ENCODE data around the gene REN. TPM values are rescaled to one million over a fixed set of nuclear protein-coding genes. Genes with fewer than 3 reads are reported as not detected.

Gene REN
- total RNA-seq, 1 experiment from 2014 or later, result not detected

- H3K27ac Mint-ChIP-seq, result no peak overlapping the region; a peak in 2 of 7 replicates
- Histone ChIP-seq H2AK5ac (ENCODE audit: insufficient read length, low read length) (no peak overlapping the region), H2BK12ac (ENCODE audit: insufficient read length, low read depth, low read length) (no peak overlapping the region), H4K20me1 (ENCODE audit: control insufficient read depth, insufficient read depth, insufficient read length) (no peaks in the 10 kb centered on the region), H3K9me3 (ENCODE audit: control insufficient read depth, low read depth, low read length) (no peaks in the 10 kb centered on the region), H3K23ac (ENCODE audit: insufficient read length, low read depth, low read length) (no peak overlapping the region), H2BK20ac (ENCODE audit: low read depth, low read length, poor library complexity, severe bottlenecking) (no peak overlapping the region), H3K4me1 (ENCODE audit: insufficient read depth, low read length) (no peaks in the 10 kb centered on the region), H3K4me2 (ENCODE audit: insufficient read depth, insufficient read length, low read length) (no peak overlapping the region), H3K79me2 (ENCODE audit: insufficient read depth, low read length) (no peaks in the 10 kb centered on the region), H3K27me3 (ENCODE audit: insufficient read depth, low read length) (no peaks in the 10 kb centered on the region), H2BK120ac (ENCODE audit: low read depth, low read length, poor library complexity, severe bottlenecking) (no peak overlapping the region), H3T11ph (ENCODE audit: low read length) (no peak overlapping the region), H2BK5ac (ENCODE audit: insufficient read length, low read length) (no peak overlapping the region), H2AFZ (ENCODE audit: low read length) (no peak overlapping the region), H3K27ac (ENCODE audit: insufficient read length, low read depth, low read length) (no peak overlapping the region), H3K14ac (ENCODE audit: insufficient read depth, low read length) (no peak overlapping the region), H3K18ac (ENCODE audit: insufficient read length, low read depth, low read length) (no peak overlapping the region), H4K91ac (ENCODE audit: insufficient read length, low read depth, low read length) (no peak overlapping the region), H4K8ac (replicated peaks; ENCODE audit: insufficient read length, low read depth, low read length) (no peak overlapping the region), H3K4ac (ENCODE audit: low read depth, low read length) (no peak overlapping the region), H2BK15ac (ENCODE audit: low read depth, low read length) (no peak overlapping the region), H3K9ac (ENCODE audit: extremely low read depth, insufficient read length, low read length) (no peak overlapping the region), H3K79me1 (ENCODE audit: insufficient read depth, low read depth, low read length, poor library complexity, severe bottlenecking) (no peaks in the 10 kb centered on the region), H3K56ac (ENCODE audit: insufficient read length, low read depth, low read length) (no peak overlapping the region), H3K23me2 (ENCODE audit: insufficient read length, low read depth, low read length, poor library complexity, severe bottlenecking) (no peaks in the 10 kb centered on the region), H4K5ac (ENCODE audit: insufficient read length, low read depth, low read length) (no peak overlapping the region)
- no peak overlapping the region for H3K4me3 Mint-ChIP-seq
- peaks cover 3 to 22% (median 10%) of the 10 kb centered on the region in 3 experiments; a peak in 5 of 7 replicates for H3K36me3 Mint-ChIP-seq (ENCODE audit: insufficient read depth in 1 of 3, low read depth in 3 of 3)
- TF ChIP-seq, protein P1, sequence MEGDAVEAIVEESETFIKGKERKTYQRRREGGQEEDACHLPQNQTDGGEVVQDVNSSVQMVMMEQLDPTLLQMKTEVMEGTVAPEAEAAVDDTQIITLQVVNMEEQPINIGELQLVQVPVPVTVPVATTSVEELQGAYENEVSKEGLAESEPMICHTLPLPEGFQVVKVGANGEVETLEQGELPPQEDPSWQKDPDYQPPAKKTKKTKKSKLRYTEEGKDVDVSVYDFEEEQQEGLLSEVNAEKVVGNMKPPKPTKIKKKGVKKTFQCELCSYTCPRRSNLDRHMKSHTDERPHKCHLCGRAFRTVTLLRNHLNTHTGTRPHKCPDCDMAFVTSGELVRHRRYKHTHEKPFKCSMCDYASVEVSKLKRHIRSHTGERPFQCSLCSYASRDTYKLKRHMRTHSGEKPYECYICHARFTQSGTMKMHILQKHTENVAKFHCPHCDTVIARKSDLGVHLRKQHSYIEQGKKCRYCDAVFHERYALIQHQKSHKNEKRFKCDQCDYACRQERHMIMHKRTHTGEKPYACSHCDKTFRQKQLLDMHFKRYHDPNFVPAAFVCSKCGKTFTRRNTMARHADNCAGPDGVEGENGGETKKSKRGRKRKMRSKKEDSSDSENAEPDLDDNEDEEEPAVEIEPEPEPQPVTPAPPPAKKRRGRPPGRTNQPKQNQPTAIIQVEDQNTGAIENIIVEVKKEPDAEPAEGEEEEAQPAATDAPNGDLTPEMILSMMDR (conservative IDR thresholded peaks at IDR 0.05), result no peak
- DNase-seq, result no peak
- no peaks in the 10 kb centered on the region for H3K9me3 Mint-ChIP-seq
- no CpG with 5 or more reads among the region's 3 CpGs for WGBS (ENCODE audit: extremely low coverage, insufficient read length, low lambda C conversion rate)
- peaks cover 12% of the 10 kb centered on the region for H3K27me3 Mint-ChIP-seq (ENCODE audit: low read depth)
- peaks cover 10 to 11% of the 10 kb centered on the region in 2 experiments for H3K4me1 Mint-ChIP-seq
These were observed 25.0 kb downstream of the REN start for GRCh38 chr1:204141131-204141530.

All from H9 (cell line).